CD4-positive, alpha-beta T cell treated with Interleukin-15 for 1 hour (primary cell): ENCODE data around the gene SLC5A11.

Experiments used
- DNase-seq: peaks from one replicate; pipeline ENCODE4 v3.0.0-alpha.2; 2020

Gene SLC5A11

GRCh38 chr16:24925163-24925562, 79.4 kb downstream of the SLC5A11 start:
- no peak for DNase-seq

- no peak for DNase-seq
Measured at GRCh38 chr16:24929409-24929808, 83.6 kb downstream of the SLC5A11 start.

- no peak for DNase-seq
Measured at GRCh38 chr16:24930440-24930839, 84.7 kb downstream of the SLC5A11 start.

- no peak for DNase-seq
Measured at GRCh38 chr16:24931091-24931490, 85.3 kb downstream of the SLC5A11 start.

- DNase-seq: no peak
Measured at GRCh38 chr16:24935336-24935735, 89.6 kb downstream of the SLC5A11 start.

GRCh38 chr16:24936151-24936550, 90.4 kb downstream of the SLC5A11 start:
- DNase-seq: no peak

- no peak for DNase-seq
Measured at GRCh38 chr16:24939224-24939623, 93.5 kb downstream of the SLC5A11 start.

GRCh38 chr16:24939738-24940137, 94.0 kb downstream of the SLC5A11 start:
- DNase-seq: no peak

- DNase-seq: no peak
Measured at GRCh38 chr16:24943471-24943870, 97.7 kb downstream of the SLC5A11 start.

- DNase-seq: no peak
Measured at GRCh38 chr16:24944206-24944605, 98.4 kb downstream of the SLC5A11 start.

- DNase-seq: no peak
Measured at GRCh38 chr16:24946155-24946554, 100.4 kb downstream of the SLC5A11 start.

- no peak for DNase-seq
Measured at GRCh38 chr16:24950275-24950674, 104.5 kb downstream of the SLC5A11 start.

GRCh38 chr16:24953306-24953705, 107.5 kb downstream of the SLC5A11 start:
- no peak for DNase-seq

- DNase-seq: no peak
Measured at GRCh38 chr16:24953721-24954120, 108.0 kb downstream of the SLC5A11 start.

- no peak for DNase-seq
Measured at GRCh38 chr16:24954137-24954536, 108.4 kb downstream of the SLC5A11 start.

GRCh38 chr16:24955975-24956731, 110.4 kb downstream of the SLC5A11 start:
- no peak for DNase-seq

GRCh38 chr16:24957887-24958286, 112.1 kb downstream of the SLC5A11 start:
- DNase-seq: no peak
